ENCODE data around the gene ISCA1. TPM values are rescaled to one million over a fixed set of nuclear protein-coding genes. Genes with fewer than 3 reads are reported as not detected.

The ISCA1 gene
- total and polyA plus RNA-seq, 3 donors from 2014 or later: 40.9 to 66.2 (median 48.3) TPM

GRCh38 chr9:86259557-86259956, 22.8 kb downstream of the ISCA1 start, which contains the start of gene C9orf153:
Gene C9orf153, minus strand, starts transcription at chr9:86259657. Its CDS starts 30,054 bp downstream, at chr9:86229603.
- Histone ChIP-seq H3K27me3 (no peaks in the 10 kb centered on the region), H3K27ac (no peak within 1 kb of the TSS), H3K4me3 (no peak within 1 kb of the TSS), H3K9me3 (no peaks in the 10 kb centered on the region), H3K36me3 (ENCODE audit: low read depth, missing control alignments) (no peaks in the 10 kb centered on the region), H3K4me1 (no peaks in the 10 kb centered on the region)
- no peak for DNase-seq
- WGBS, 2 donors: 81 to 87% methylated on average over 8 of the region's 8 CpGs
- intact Hi-C loops (cut with DNase I; ENCODE audit: low total_unique reads): no loop called here
- TF ChIP-seq CTCF (IDR thresholded peaks at IDR 0.05) (no peak), POLR2A (IDR thresholded peaks at IDR 0.05) (no peak)

- no peak for TF ChIP-seq POLR2A (IDR thresholded peaks at IDR 0.05)
- no peak for TF ChIP-seq CTCF (IDR thresholded peaks at IDR 0.05)
- WGBS, 2 donors: 82 to 87% methylated on average over 2 of the region's 2 CpGs
- intact Hi-C loops (cut with DNase I; ENCODE audit: low total_unique reads): no loop called here
Observed at GRCh38 chr9:86257391-86257790, 24.9 kb downstream of the ISCA1 start.

GRCh38 chr9:86256653-86257052, 25.7 kb downstream of the ISCA1 start:
- 68 to 79% methylated on average over 3 of the region's 3 CpGs for WGBS, 2 donors
- intact Hi-C loops (cut with DNase I; ENCODE audit: low total_unique reads): no loop called here

More at GRCh38 chr9:86257391-86257790, 24.9 kb downstream of the ISCA1 start:
- no peak for DNase-seq
- Histone ChIP-seq H3K36me3 (ENCODE audit: low read depth, missing control alignments) (no peaks in the 10 kb centered on the region), H3K4me3 (no peak overlapping the region), H3K27me3 (no peaks in the 10 kb centered on the region), H3K9me3 (no peaks in the 10 kb centered on the region), H3K4me1 (no peaks in the 10 kb centered on the region), H3K27ac (no peak overlapping the region)

GRCh38 chr9:86253577-86253976, 28.8 kb downstream of the ISCA1 start:
- no peaks in the 10 kb centered on the region for H3K27me3 ChIP-seq
- TF ChIP-seq POLR2A (IDR thresholded peaks at IDR 0.05): no peak
- TF ChIP-seq CTCF (IDR thresholded peaks at IDR 0.05): no peak
- no peak for DNase-seq
- WGBS, 2 donors: 96 to 100% methylated on average over 3 of the region's 3 CpGs
- no peaks in the 10 kb centered on the region for H3K9me3 ChIP-seq
- intact Hi-C loops (cut with DNase I; ENCODE audit: low total_unique reads): no loop called here
- H3K4me1 ChIP-seq: no peaks in the 10 kb centered on the region
- no peaks in the 10 kb centered on the region for H3K36me3 ChIP-seq (ENCODE audit: low read depth, missing control alignments)
- no peak overlapping the region for H3K4me3 ChIP-seq
- no peak overlapping the region for H3K27ac ChIP-seq

More at GRCh38 chr9:86256653-86257052, 25.7 kb downstream of the ISCA1 start:
- H3K36me3 ChIP-seq (ENCODE audit: low read depth, missing control alignments): no peaks in the 10 kb centered on the region
- H3K9me3 ChIP-seq: no peaks in the 10 kb centered on the region
- no peak for TF ChIP-seq POLR2A (IDR thresholded peaks at IDR 0.05)
- TF ChIP-seq CTCF (IDR thresholded peaks at IDR 0.05): no peak
- H3K4me1 ChIP-seq: no peaks in the 10 kb centered on the region
- no peaks in the 10 kb centered on the region for H3K27me3 ChIP-seq
- no peak overlapping the region for H3K27ac ChIP-seq
- no peak overlapping the region for H3K4me3 ChIP-seq
- DNase-seq: no peak

- H3K36me3 ChIP-seq (ENCODE audit: low read depth, missing control alignments): no peaks in the 10 kb centered on the region
- H3K4me1 ChIP-seq: no peaks in the 10 kb centered on the region
- H3K27me3 ChIP-seq: no peaks in the 10 kb centered on the region
- H3K27ac ChIP-seq: no peak overlapping the region
- TF ChIP-seq POLR2A (IDR thresholded peaks at IDR 0.05) (no peak), CTCF (IDR thresholded peaks at IDR 0.05) (no peak)
- intact Hi-C loops (cut with DNase I; ENCODE audit: low total_unique reads): no loop called here
- no peaks in the 10 kb centered on the region for H3K9me3 ChIP-seq
- no peak for DNase-seq
- 96 to 98% methylated on average over 1 of the region's 1 CpG for WGBS, 2 donors
- no peak overlapping the region for H3K4me3 ChIP-seq
Observed at GRCh38 chr9:86252870-86253269, 29.5 kb downstream of the ISCA1 start.
